GM12864 (cell line): ENCODE data around the gene FSTL4.

Source experiments
- DNase-seq: peaks from one replicate; pipeline ENCODE4 v3.0.0-alpha.2; 2011; ENCODE audit warnings: low read depth
- H3K4me3 ChIP-seq: 2 replicates; pipeline ENCODE4 v1.5.1; 2011; ENCODE audit warnings: mild to moderate bottlenecking, low read depth, low read length, control low read depth
- TF ChIP-seq, protein P1 (sequence below): IDR thresholded peaks from 2 replicates; pipeline ENCODE4 v1.5.1; 2011; ENCODE audit warnings: low read depth, mild to moderate bottlenecking, moderate library complexity, low read length, control low read depth, inconsistent platforms; ENCODE audit errors: missing control alignments

The FSTL4 gene

DNA sequence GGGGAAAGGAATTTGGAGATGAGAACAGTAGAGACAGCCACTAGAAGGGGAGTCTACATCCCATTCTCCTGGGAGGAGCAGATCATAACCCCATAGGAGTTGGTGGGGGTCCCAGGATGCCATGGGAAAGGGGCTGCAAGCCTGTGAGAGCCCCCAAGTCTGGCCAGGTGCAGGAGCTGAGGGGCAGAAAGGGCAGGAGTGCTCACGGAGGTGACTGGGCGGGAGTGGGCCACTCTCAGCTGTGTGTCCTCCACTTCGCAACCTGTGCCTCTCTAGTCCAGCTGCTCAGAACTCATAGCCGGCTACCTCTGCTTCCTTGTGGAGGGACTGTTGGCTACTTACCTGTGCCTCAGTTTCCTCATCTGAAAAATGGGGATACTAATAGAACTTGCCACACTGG, 263.9 kb downstream of the FSTL4 start:
- TF ChIP-seq, protein P1, sequence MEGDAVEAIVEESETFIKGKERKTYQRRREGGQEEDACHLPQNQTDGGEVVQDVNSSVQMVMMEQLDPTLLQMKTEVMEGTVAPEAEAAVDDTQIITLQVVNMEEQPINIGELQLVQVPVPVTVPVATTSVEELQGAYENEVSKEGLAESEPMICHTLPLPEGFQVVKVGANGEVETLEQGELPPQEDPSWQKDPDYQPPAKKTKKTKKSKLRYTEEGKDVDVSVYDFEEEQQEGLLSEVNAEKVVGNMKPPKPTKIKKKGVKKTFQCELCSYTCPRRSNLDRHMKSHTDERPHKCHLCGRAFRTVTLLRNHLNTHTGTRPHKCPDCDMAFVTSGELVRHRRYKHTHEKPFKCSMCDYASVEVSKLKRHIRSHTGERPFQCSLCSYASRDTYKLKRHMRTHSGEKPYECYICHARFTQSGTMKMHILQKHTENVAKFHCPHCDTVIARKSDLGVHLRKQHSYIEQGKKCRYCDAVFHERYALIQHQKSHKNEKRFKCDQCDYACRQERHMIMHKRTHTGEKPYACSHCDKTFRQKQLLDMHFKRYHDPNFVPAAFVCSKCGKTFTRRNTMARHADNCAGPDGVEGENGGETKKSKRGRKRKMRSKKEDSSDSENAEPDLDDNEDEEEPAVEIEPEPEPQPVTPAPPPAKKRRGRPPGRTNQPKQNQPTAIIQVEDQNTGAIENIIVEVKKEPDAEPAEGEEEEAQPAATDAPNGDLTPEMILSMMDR = no peak

DNA sequence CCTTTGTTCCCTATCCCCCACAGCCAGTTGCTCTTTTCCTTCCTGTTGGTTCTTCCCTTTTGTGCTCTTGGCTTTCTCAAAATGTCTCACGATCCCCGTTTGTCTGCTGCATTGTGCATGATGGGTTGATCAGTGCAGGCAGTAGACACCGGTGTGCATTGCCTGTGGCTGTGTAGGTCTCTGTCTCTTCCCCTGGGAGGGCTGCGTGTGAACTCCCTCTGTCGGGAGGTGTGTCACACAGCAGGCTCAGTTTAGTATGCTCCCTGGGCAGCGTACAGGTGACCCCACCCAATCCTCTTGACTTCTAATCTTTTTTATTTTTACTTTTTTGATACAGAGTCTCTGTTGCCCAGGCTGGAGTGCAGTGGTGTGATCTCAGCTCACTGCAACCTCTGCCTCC, 265.3 kb downstream of the FSTL4 start:
- TF ChIP-seq, protein P1 = peak; percentile 62
- H3K4me3 ChIP-seq = no peak overlapping the region
- no peak for DNase-seq

More for the DNA sequence above, 263.9 kb downstream of the FSTL4 start:
- no peak overlapping the region for H3K4me3 ChIP-seq
- DNase-seq = no peak

DNA sequence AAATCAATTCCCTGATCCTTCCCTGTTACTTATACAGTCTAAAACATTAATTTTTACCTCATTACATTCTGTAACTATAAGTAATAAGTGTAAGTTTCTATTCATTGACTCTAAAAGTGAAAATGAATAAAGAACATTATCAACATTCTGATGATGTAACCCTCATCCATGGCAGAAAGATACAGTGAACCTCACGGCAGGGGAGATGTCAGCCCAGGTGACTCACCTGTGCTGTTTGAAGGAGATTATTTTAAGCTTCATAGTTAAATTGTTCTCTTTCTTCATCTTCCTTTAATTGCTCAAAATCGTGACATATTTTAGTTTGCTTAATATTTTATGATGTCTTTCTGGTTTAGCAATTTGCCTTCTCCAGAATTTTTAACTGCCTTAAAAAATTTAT, 268.1 kb downstream of the FSTL4 start:
- no peak for DNase-seq
- no peak overlapping the region for H3K4me3 ChIP-seq
- TF ChIP-seq, protein P1 = no peak

GRCh38 chr5:133343196-133343595, 269.1 kb downstream of the FSTL4 start:
- TF ChIP-seq, protein P1 = no peak
- H3K4me3 ChIP-seq = no peak overlapping the region
- no peak for DNase-seq

DNA sequence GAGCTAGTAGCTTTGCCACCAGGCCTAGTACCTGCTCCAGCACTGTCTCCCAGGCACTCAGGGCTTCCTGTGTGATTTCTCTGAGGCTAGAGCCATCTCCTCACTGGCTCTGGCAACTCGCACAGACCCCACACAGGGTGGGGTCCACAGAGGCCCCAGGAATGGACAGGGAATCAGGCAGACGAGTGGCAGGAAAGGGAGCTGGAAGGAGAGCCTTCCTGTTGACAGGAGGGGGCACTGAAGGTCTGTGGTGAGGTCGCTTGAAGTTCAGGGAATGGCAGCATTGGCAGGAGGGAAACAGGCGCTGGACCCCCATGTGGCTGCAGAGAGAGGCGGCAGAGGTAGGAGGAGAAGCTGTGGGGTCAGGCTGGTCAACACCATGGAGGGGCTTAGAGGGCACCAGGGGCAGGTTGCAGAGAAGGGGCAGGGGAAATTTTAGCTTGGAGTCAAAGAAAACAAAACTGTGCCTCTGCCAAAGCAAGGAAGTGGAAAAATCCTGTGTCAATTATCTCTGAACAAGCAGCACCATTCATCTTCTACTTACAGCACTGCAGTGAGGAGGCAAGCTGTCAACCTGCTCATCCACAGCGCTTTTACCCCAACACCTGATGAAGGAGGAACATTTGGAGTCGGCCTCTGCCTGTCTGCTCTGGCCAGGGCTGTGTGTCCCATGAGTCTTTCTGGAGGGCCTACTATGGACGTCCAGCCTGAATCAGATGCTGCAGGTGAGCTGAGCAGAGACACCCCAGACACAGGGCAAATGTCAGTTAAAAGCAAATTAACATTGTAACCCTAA, 270.2 kb downstream of the FSTL4 start:
- TF ChIP-seq, protein P1 = no peak
- DNase-seq = no peak
- no peak overlapping the region for H3K4me3 ChIP-seq

DNA sequence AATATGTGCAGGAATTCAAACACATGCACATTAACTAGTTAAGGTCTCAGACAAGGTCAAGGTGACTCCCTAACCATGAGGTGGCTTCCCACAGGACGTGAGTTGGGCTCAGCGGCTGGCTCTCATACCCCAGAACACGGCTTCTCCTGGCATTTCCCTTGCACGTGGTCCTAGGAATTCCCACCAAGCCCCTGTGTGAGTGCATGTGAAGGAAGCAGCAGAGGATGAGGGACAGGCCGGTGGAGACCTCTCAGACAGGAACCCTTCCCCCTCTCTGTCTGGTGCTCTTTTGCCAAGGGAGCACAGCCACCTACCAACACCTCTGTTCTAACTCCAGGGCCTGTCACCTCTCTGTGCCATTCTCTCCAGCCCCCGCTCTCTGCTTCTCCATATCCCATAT, 271.0 kb downstream of the FSTL4 start:
- TF ChIP-seq, protein P1 = no peak
- no peak for DNase-seq
- no peak overlapping the region for H3K4me3 ChIP-seq

- H3K4me3 ChIP-seq = no peak overlapping the region
- DNase-seq = no peak
- TF ChIP-seq, protein P1 = no peak
Measured at GRCh38 chr5:133340822-133341221, 271.5 kb downstream of the FSTL4 start.
